Kidney (tissue), 14 donors: ENCODE results near the gene PLEKHM3. TPM values are rescaled to one million over a fixed set of nuclear protein-coding genes. Genes with fewer than 3 reads are reported as not detected.

ENCODE experiments used
- DNase-seq, 5 donors: peaks; one replicate each; pipeline ENCODE4 v3.0.0-alpha.2; 2013 to 2020
- FAIRE-seq: peaks from 2 replicates; lab custom pipeline; 2012; peaks lifted over from hg19 to GRCh38; lab: Jason Lieb, UNC
- H3K27ac ChIP-seq, 2 donors: one replicate each; pipeline ENCODE4 v1.7.0; 2013; ENCODE audit warnings: low read depth in 2 of 2, low read length in 2 of 2, inconsistent platforms in 1 of 2
- H3K27me3 ChIP-seq: one replicate; pipeline ENCODE4 v1.7.1; 2013; ENCODE audit warnings: low read length, inconsistent platforms; ENCODE audit not compliant: control insufficient read depth, insufficient read depth
- H3K36me3 ChIP-seq, 3 donors: one replicate each; pipeline versions ENCODE4 v1.7.0 to v1.7.1; 2013; ENCODE audit warnings: low read length in 3 of 3, control low read depth in 1 of 3, inconsistent platforms in 1 of 3; ENCODE audit not compliant: insufficient read depth in 3 of 3, control insufficient read depth in 2 of 3
- H3K4me1 ChIP-seq, 3 donors: one replicate each; pipeline versions ENCODE4 v1.7.0 to v1.7.1; 2013; ENCODE audit warnings: low read length in 3 of 3, inconsistent platforms in 1 of 3, low read depth in 1 of 3; ENCODE audit not compliant: control insufficient read depth in 2 of 3, insufficient read depth in 2 of 3
- H3K4me3 ChIP-seq, 3 donors: one replicate each; pipeline versions ENCODE4 v1.7.0 to v1.8.1; 2013; ENCODE audit warnings: low read length in 3 of 3, control low read depth in 1 of 3, inconsistent platforms in 1 of 3
- H3K9ac ChIP-seq, 3 donors: one replicate each; pipeline versions ENCODE4 v1.7.0 to v1.7.1; 2013; ENCODE audit warnings: low read length in 3 of 3, control low read depth in 1 of 3, inconsistent platforms in 1 of 3
- H3K9me3 ChIP-seq, 3 donors: one replicate each; pipeline versions ENCODE4 v1.7.0 to v1.7.1; 2013; ENCODE audit warnings: low read length in 3 of 3, control low read depth in 1 of 3, inconsistent platforms in 1 of 3; ENCODE audit not compliant: control insufficient read depth in 2 of 3, insufficient read depth in 1 of 3
- intact Hi-C: fragments of 100-400 bp; cut with DNase I; formaldehyde crosslinking; loops from one replicate; pipeline ENCODE4 v1.11.1; 2022
- polyA plus RNA-seq: library from polyadenylated mRNA; stranded (reverse); fragments of 350-450 nt; fragmentation: Illumina TruSeq; extraction: RNeasy Lipid Tissue Mini Kit (QIAGEN cat#74804); gene quantifications from one replicate; pipeline ENCODE4 v1.2.3, GENCODE V29; 2014; ENCODE audit warnings: low read depth, low replicate concordance; ENCODE audit not compliant: insufficient read depth
- total RNA-seq: library from RNA; stranded (reverse); fragmentation: NEBNext Ultra II Directional; extraction: Animal tissue kit (Norgen Biotek cat#: 25700); gene quantifications from one replicate; pipeline ENCODE4 v1.2.1, GENCODE V29; 2021
- TF ChIP-seq, protein P1 (sequence below): IDR thresholded peaks from 3 replicates; pipeline ENCODE4 v1.5.1; 2012; ENCODE audit warnings: mild to moderate bottlenecking, moderate library complexity, borderline replicate concordance; ENCODE audit not compliant: insufficient read depth; ENCODE audit errors: extremely low read depth
- donor health status: control.
- donor health status: control.
- donor health status: control.
- donor health status: control.
- donor health status: control.
- donor health status: DM: yes; HTN: yes; CAD: no.
- donor health status: Normal renal cell carcinoma (clear cell type).

Gene PLEKHM3
- total and polyA plus RNA-seq, 2 donors from 2014 or later = 4.2 to 13.5 TPM

DNA sequence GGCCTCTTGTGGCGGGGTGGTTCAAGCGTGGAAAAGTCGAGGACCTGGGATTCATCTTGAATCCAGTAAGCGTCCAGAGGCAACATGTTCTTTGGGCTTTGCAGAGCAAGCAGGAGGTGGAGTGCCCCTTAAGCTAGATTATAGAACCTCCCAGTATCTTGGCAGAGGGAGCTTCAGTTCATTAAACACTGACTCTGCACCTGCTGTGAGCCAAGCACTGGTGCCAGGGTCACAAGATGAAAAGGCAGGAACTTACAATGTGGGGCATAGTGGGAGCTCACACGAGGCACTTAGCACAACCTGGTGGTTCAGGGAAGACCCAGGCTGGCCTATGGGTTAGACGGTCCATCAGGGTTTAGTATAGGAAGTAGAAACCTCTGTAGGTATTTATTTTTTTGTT lies 248.2 kb downstream of the PLEKHM3 start:
- DNase-seq = no peak
- H3K4me1 ChIP-seq = no peaks in the 10 kb centered on the region
- H3K4me3 ChIP-seq = no peak overlapping the region
- H3K27me3 ChIP-seq = no peaks in the 10 kb centered on the region
- FAIRE-seq = no peak
- H3K36me3 ChIP-seq = no peaks in the 10 kb centered on the region
- intact Hi-C loops = no loop called here
- no peak overlapping the region for H3K9ac ChIP-seq
- no peak overlapping the region for H3K27ac ChIP-seq
- TF ChIP-seq, protein P1, sequence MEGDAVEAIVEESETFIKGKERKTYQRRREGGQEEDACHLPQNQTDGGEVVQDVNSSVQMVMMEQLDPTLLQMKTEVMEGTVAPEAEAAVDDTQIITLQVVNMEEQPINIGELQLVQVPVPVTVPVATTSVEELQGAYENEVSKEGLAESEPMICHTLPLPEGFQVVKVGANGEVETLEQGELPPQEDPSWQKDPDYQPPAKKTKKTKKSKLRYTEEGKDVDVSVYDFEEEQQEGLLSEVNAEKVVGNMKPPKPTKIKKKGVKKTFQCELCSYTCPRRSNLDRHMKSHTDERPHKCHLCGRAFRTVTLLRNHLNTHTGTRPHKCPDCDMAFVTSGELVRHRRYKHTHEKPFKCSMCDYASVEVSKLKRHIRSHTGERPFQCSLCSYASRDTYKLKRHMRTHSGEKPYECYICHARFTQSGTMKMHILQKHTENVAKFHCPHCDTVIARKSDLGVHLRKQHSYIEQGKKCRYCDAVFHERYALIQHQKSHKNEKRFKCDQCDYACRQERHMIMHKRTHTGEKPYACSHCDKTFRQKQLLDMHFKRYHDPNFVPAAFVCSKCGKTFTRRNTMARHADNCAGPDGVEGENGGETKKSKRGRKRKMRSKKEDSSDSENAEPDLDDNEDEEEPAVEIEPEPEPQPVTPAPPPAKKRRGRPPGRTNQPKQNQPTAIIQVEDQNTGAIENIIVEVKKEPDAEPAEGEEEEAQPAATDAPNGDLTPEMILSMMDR = no peak
- H3K9me3 ChIP-seq = no peaks in the 10 kb centered on the region

DNA sequence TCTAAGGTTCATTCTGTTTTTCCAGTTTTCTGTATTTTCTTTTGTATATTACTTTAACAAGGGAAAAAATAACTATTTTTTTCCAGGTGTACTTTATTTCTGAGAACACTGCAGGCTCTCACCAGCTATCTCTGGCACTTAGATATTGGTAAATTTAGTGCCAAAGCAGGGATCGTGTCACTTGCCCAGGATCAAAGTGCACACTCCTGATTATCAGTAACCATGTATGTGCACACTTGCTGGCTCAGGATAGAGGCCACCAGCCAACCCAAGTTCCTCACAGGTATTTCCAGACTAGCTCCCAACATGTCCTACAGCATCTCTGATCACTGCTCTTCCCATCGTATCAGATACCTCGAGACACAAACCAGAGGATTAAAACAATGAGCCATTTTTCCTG lies 249.9 kb downstream of the PLEKHM3 start:
- no peaks in the 10 kb centered on the region for H3K9me3 ChIP-seq
- no peaks in the 10 kb centered on the region for H3K4me1 ChIP-seq
- no peaks in the 10 kb centered on the region for H3K27me3 ChIP-seq
- DNase-seq = no peak
- FAIRE-seq = no peak
- TF ChIP-seq, protein P1 = no peak
- intact Hi-C loops = no loop called here
- no peak overlapping the region for H3K9ac ChIP-seq
- no peak overlapping the region for H3K4me3 ChIP-seq
- no peaks in the 10 kb centered on the region for H3K36me3 ChIP-seq
- no peak overlapping the region for H3K27ac ChIP-seq

DNA sequence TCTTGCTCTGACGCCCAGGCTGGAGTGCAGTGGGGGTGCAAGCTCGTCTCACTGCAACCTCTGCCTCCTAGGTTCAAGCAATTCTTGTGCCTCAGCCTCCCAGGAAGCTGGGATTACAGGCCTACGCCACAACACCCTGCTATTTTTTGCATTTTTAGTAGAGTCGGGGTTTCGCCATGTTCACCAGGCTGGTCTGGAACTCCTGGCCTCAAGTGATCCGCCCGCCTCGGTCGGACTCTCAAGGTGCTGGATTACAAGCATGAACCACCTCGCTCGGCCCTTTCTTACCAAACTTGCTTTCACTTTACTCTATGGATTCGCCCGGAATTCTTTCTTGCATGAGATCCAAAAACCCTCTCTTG lies 252.5 kb downstream of the PLEKHM3 start:
- no peaks in the 10 kb centered on the region for H3K36me3 ChIP-seq
- no peaks in the 10 kb centered on the region for H3K27me3 ChIP-seq
- no peaks in the 10 kb centered on the region for H3K9me3 ChIP-seq
- peaks cover 0 to 2% (median 0%) of the 10 kb centered on the region in 3 donors for H3K4me1 ChIP-seq
- no peak for FAIRE-seq
- H3K9ac ChIP-seq = no peak overlapping the region
- intact Hi-C loops = no loop called here
- no peak overlapping the region for H3K27ac ChIP-seq
- TF ChIP-seq, protein P1 = no peak
- H3K4me3 ChIP-seq = no peak overlapping the region
- no peak for DNase-seq
